Esophagus muscularis mucosa (tissue), 4 donors: ENCODE data around the gene C3orf22. TPM values are rescaled to one million over a fixed set of nuclear protein-coding genes. Genes with fewer than 3 reads are reported as not detected.

ENCODE experiments used
- DNase-seq: peaks from one replicate; pipeline ENCODE4 v3.0.0-alpha.2; 2017; ENCODE audit errors: extremely low spot score
- H3K27ac ChIP-seq, 4 donors: fragments of 200-600 bp; sonication (generic); replicated peaks in 1 of 4; 1 replicate in 3 of 4; 2 replicates in 1 of 4; pipeline ENCODE4 v1.5.1; 2016 to 2019; ENCODE audit warnings: mild to moderate bottlenecking in 1 of 4
- H3K27me3 ChIP-seq, 4 donors: fragments of 200-600 bp; sonication (generic); one replicate each; pipeline versions ENCODE4 v1.5.1 to v1.6.0; 2016 to 2019
- H3K36me3 ChIP-seq, 4 donors: fragments of 200-600 bp; sonication (generic); one replicate each; pipeline ENCODE4 v1.5.1; 2016 to 2019
- H3K4me1 ChIP-seq, 4 donors: fragments of 200-600 bp; sonication (generic); one replicate each; pipeline ENCODE4 v1.5.1; 2016 to 2019
- H3K4me3 ChIP-seq, 4 donors: fragments of 200-600 bp; sonication (generic); 1 replicate in 2 of 4; 2 replicates in 2 of 4; pipeline ENCODE4 v1.5.1; 2016 to 2019; ENCODE audit warnings: mild to moderate bottlenecking in 4 of 4, moderate library complexity in 1 of 4
- H3K9me3 ChIP-seq, 4 donors: fragments of 200-600 bp; sonication (generic); 1 replicate in 3 of 4; 2 replicates in 1 of 4; pipeline ENCODE4 v1.5.1; 2016 to 2019
- CTCF ChIP-seq, 3 experiments: fragments of 200-600 bp in 2 of 3; fragments of 450-650 bp in 1 of 3; sonication (generic) in 2 of 3; IDR thresholded peaks; one replicate each; pipeline ENCODE4 v1.5.1; 2017 to 2019; ENCODE audit warnings: antibody characterized with exemption in 3 of 3, mild to moderate bottlenecking in 2 of 3, moderate library complexity in 1 of 3
- EP300 ChIP-seq: sonication (generic); formaldehyde crosslinking; IDR thresholded peaks from one replicate; pipeline ENCODE4 v1.6.1; 2017; ENCODE audit warnings: antibody characterized with exemption
- POLR2A ChIP-seq: fragments of 450-650 bp; IDR thresholded peaks from one replicate; pipeline ENCODE4 v1.6.1; 2017; ENCODE audit warnings: antibody characterized with exemption, moderate library complexity, mild to moderate bottlenecking, low read depth
- POLR2AphosphoS5 ChIP-seq, 2 donors: sonication (generic); formaldehyde crosslinking; IDR thresholded peaks; one replicate each; pipeline ENCODE4 v1.6.1; 2017; ENCODE audit warnings: antibody characterized with exemption in 2 of 2
- WGBS: methylation state at CpG from one replicate; pipeline ENCODE4 v1.1.5; 2018; 5-methylcytosine and 5-hydroxymethylcytosine counted together
- intact Hi-C: fragments of 100-400 bp; cut with DNase I; formaldehyde crosslinking; loops from one replicate; pipeline ENCODE4 v1.15.1; 2023
- total RNA-seq, 4 donors: library from RNA; depleted of rRNA; stranded (reverse); fragments of >200 nt; gene quantifications; one replicate each; pipeline versions ENCODE4 v1.1.0 to v1.2.1, GENCODE V29; 2016

The C3orf22 gene
- total RNA-seq, 4 donors from 2014 or later = not detected

GRCh38 chr3:126512026-126512425 lies 46.7 kb downstream of the C3orf22 start:
- no peaks in the 10 kb centered on the region for H3K36me3 ChIP-seq
- no peak overlapping the region for H3K4me3 ChIP-seq
- 62% methylated on average over 7 of the region's 7 CpGs for WGBS
- no peaks in the 10 kb centered on the region for H3K4me1 ChIP-seq
- no peak for DNase-seq
- TF ChIP-seq CTCF (IDR thresholded peaks at IDR 0.05) = no peak
- TF ChIP-seq POLR2A = no peak
- no peak for TF ChIP-seq EP300
- TF ChIP-seq POLR2AphosphoS5 (IDR thresholded peaks at IDR 0.05) = no peak
- no peak overlapping the region for H3K27ac ChIP-seq
- no peaks in the 10 kb centered on the region for H3K9me3 ChIP-seq
- intact Hi-C loops = no loop called here
- H3K27me3 ChIP-seq = peaks cover 0 to 9% (median 0%) of the 10 kb centered on the region in 4 donors

- WGBS = 79% methylated on average over 7 of the region's 7 CpGs
- TF ChIP-seq POLR2A = no peak
- no peak for TF ChIP-seq CTCF (IDR thresholded peaks at IDR 0.05)
- no peak for TF ChIP-seq POLR2AphosphoS5 (IDR thresholded peaks at IDR 0.05)
- TF ChIP-seq EP300 = no peak
- no peak for DNase-seq
- Histone ChIP-seq H3K36me3 (no peaks in the 10 kb centered on the region), H3K27ac (no peak overlapping the region), H3K4me1 (no peaks in the 10 kb centered on the region), H3K27me3 (peaks cover 0 to 8% (median 0%) of the 10 kb centered on the region in 4 donors), H3K4me3 (no peak overlapping the region), H3K9me3 (no peaks in the 10 kb centered on the region)
- intact Hi-C loops = no loop called here
Observed at GRCh38 chr3:126511291-126511690, 47.4 kb downstream of the C3orf22 start.

GRCh38 chr3:126510308-126510910 lies 48.3 kb downstream of the C3orf22 start:
- no peaks in the 10 kb centered on the region for H3K4me1 ChIP-seq
- DNase-seq = no peak
- no peak overlapping the region for H3K4me3 ChIP-seq
- no peaks in the 10 kb centered on the region for H3K9me3 ChIP-seq
- intact Hi-C loops = no loop called here
- 68% methylated on average over 16 of the region's 22 CpGs for WGBS
- H3K36me3 ChIP-seq = no peaks in the 10 kb centered on the region
- peaks cover 0 to 15% (median 0%) of the 10 kb centered on the region in 4 donors for H3K27me3 ChIP-seq
- H3K27ac ChIP-seq = no peak overlapping the region
- TF ChIP-seq EP300 = no peak
- TF ChIP-seq POLR2AphosphoS5 (IDR thresholded peaks at IDR 0.05) = no peak
- no peak for TF ChIP-seq CTCF (IDR thresholded peaks at IDR 0.05)
- TF ChIP-seq POLR2A = no peak

GRCh38 chr3:126509597-126510307 lies 49.0 kb downstream of the C3orf22 start:
- 64% methylated on average over 9 of the region's 18 CpGs for WGBS
- H3K4me1 ChIP-seq = no peaks in the 10 kb centered on the region
- H3K36me3 ChIP-seq = no peaks in the 10 kb centered on the region
- no peak overlapping the region for H3K27ac ChIP-seq
- no peaks in the 10 kb centered on the region for H3K9me3 ChIP-seq
- H3K4me3 ChIP-seq = no peak overlapping the region
- peaks cover 0 to 21% (median 0%) of the 10 kb centered on the region in 4 donors for H3K27me3 ChIP-seq
- intact Hi-C loops = no loop called here
- no peak for DNase-seq
- TF ChIP-seq POLR2A (no peak), EP300 (no peak), POLR2AphosphoS5 (IDR thresholded peaks at IDR 0.05) (no peak), CTCF (IDR thresholded peaks at IDR 0.05) (no peak)
